ENCODE measurements around the gene SUSD1. TPM values are rescaled to one million over a fixed set of nuclear protein-coding genes. Genes with fewer than 3 reads are reported as not detected.
A peak's percentile ranks its signal among the peaks of the same experiment; 100 is the strongest.

Gene SUSD1
- total and polyA plus RNA-seq, 9 of the 15 experiments (the other 6 are each of a cell fraction or from before 2014, with no cell fraction given): 10.9 to 44.4 (median 36.1) TPM

DNA sequence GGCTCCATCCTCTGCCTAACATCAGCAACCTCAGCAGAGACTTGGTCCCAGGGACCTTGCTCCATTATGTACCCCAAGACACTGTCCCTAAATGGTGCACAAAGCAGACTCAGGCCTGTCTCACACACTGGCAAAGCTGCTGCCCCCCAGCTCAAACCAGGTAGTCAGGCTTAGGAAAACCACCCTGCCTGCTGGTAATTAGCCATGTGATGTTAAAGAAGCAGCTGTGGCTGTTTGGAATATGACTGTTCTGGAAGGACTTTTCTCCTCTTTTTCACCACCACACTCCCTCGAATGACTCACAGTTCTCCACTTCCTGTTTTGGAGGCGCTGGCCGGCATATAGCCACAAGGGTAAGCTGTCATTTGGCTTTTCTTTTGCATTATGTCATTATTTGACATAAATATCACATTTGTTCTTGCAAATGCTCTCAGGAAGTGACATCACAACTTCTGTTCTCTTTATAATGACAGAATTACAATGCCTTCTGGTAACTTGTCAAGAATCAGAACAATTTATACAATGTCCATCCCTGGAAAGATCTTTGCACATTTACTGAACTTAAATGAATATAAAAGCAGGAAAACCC, 113.9 kb downstream of the SUSD1 start (continued):
- TF ChIP-seq, protein P1, sequence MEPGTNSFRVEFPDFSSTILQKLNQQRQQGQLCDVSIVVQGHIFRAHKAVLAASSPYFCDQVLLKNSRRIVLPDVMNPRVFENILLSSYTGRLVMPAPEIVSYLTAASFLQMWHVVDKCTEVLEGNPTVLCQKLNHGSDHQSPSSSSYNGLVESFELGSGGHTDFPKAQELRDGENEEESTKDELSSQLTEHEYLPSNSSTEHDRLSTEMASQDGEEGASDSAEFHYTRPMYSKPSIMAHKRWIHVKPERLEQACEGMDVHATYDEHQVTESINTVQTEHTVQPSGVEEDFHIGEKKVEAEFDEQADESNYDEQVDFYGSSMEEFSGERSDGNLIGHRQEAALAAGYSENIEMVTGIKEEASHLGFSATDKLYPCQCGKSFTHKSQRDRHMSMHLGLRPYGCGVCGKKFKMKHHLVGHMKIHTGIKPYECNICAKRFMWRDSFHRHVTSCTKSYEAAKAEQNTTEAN (CRISPR knock-in tag; IDR thresholded peaks at IDR 0.05): no peak
- TF ChIP-seq ZNF668 (CRISPR knock-in tag; IDR thresholded peaks at IDR 0.05) (0 out of 2 replicates have a peak, but pooled peaks have one; percentile 38), BHLHE40 (IDR thresholded peaks at IDR 0.05; ENCODE audit: low read length) (0 out of 2 replicates have a peak, but pooled peaks have one; percentile 22), L3MBTL2 (IDR thresholded peaks at IDR 0.05) (peak; percentile 25; the same call in 1 of the 2 replicates), STAT5B (CRISPR knock-in tag; IDR thresholded peaks at IDR 0.05) (no peak), ZNF133 (CRISPR knock-in tag; IDR thresholded peaks at IDR 0.05) (no peak), CBX2 (IDR thresholded peaks at IDR 0.05; ENCODE audit: insufficient read depth, low read length, poor library complexity, severe bottlenecking) (no peak), GABPA (tag; conservative IDR thresholded peaks at IDR 0.05; ENCODE audit: low read depth) (peak; percentile 88), BACH1 (tag; IDR thresholded peaks at IDR 0.05) (peak; percentile 73; the same call in 1 of the 2 replicates), ATF7 (IDR thresholded peaks at IDR 0.05) (peak; percentile 98), MYNN (IDR thresholded peaks at IDR 0.05) (0 out of 2 replicates have a peak, but pooled peaks have one; percentile 17), MYNN (CRISPR knock-in tag; IDR thresholded peaks at IDR 0.05) (no peak), SMARCA4 (IDR thresholded peaks at IDR 0.05) (peak; percentile 88), RAD21 (CRISPR knock-in tag; conservative IDR thresholded peaks at IDR 0.05 in 1 of 2, IDR thresholded peaks at IDR 0.05 in 1 of 2) (peak; percentile 8 to 13; a peak in 1 of 4 replicates), CTBP1 (IDR thresholded peaks at IDR 0.05; ENCODE audit: borderline replicate concordance) (peak; percentile 18; the same call in 1 of the 2 replicates), TCF7L2 (IDR thresholded peaks at IDR 0.05; ENCODE audit: low read depth, low read length) (no peak), ZNF561 (CRISPR knock-in tag; conservative IDR thresholded peaks at IDR 0.05) (no peak), ZKSCAN3 (CRISPR knock-in tag; IDR thresholded peaks at IDR 0.05) (no peak), ETV1 (tag; conservative IDR thresholded peaks at IDR 0.05; ENCODE audit: low read depth) (peak; percentile 83), SMARCE1 (IDR thresholded peaks at IDR 0.05) (peak; percentile 90)
- TF ChIP-seq, protein P2, sequence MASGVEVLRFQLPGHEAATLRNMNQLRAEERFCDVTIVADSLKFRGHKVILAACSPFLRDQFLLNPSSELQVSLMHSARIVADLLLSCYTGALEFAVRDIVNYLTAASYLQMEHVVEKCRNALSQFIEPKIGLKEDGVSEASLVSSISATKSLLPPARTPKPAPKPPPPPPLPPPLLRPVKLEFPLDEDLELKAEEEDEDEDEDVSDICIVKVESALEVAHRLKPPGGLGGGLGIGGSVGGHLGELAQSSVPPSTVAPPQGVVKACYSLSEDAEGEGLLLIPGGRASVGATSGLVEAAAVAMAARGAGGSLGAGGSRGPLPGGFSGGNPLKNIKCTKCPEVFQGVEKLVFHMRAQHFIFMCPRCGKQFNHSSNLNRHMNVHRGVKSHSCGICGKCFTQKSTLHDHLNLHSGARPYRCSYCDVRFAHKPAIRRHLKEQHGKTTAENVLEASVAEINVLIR (CRISPR knock-in tag; IDR thresholded peaks at IDR 0.05): peak; percentile 63
- TF ChIP-seq, protein P3, sequence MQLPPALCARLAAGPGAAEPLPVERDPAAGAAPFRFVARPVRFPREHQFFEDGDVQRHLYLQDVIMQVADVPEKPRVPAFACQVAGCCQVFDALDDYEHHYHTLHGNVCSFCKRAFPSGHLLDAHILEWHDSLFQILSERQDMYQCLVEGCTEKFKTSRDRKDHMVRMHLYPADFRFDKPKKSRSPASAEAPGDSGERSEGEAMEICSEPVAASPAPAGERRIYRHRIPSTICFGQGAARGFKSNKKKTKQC (CRISPR knock-in tag; IDR thresholded peaks at IDR 0.05): peak; percentile 28; the same call in 1 of the 2 replicates
- TF ChIP-seq, protein P4, sequence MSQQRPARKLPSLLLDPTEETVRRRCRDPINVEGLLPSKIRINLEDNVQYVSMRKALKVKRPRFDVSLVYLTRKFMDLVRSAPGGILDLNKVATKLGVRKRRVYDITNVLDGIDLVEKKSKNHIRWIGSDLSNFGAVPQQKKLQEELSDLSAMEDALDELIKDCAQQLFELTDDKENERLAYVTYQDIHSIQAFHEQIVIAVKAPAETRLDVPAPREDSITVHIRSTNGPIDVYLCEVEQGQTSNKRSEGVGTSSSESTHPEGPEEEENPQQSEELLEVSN (IDR thresholded peaks at IDR 0.05; ENCODE audit: borderline replicate concordance in 1 of 2, extremely low read depth in 1 of 2, insufficient read depth in 1 of 2, insufficient read length in 1 of 2, low read depth in 1 of 2, low read length in 1 of 2, poor library complexity in 1 of 2, severe bottlenecking in 1 of 2): no peak
- TF ChIP-seq, protein P5, sequence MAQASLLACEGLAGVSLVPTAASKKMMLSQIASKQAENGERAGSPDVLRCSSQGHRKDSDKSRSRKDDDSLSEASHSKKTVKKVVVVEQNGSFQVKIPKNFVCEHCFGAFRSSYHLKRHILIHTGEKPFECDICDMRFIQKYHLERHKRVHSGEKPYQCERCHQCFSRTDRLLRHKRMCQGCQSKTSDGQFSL (CRISPR knock-in tag; IDR thresholded peaks at IDR 0.05): no peak
- TF ChIP-seq, protein P5 (tag; IDR thresholded peaks at IDR 0.05): 0 out of 4 replicates have a peak, but pooled peaks of 1 of the 2 experiments have one; percentile 46

Measured in K562 (cell line).